ENCODE data around the gene L1CAM. TPM values are rescaled to one million over a fixed set of nuclear protein-coding genes. Genes with fewer than 3 reads are reported as not detected.

L1CAM gene
- total RNA-seq, 1 experiment from 2014 or later, result 12.7 TPM

- DNase-seq, result no peak
- Mint-ChIP-seq H3K27ac (ENCODE audit: unreplicated experiment) (no peak overlapping the region), H3K27me3 (ENCODE audit: insufficient read depth, unreplicated experiment) (no peaks in the 10 kb centered on the region), H3K36me3 (ENCODE audit: insufficient read depth, unreplicated experiment) (peaks cover 36% of the 10 kb centered on the region), H3K4me3 (ENCODE audit: unreplicated experiment) (no peak overlapping the region), H3K4me1 (ENCODE audit: low read depth, unreplicated experiment) (no peaks in the 10 kb centered on the region), H3K9me3 (ENCODE audit: unreplicated experiment) (no peaks in the 10 kb centered on the region)
- no peaks in the 10 kb centered on the region for H3K9me3 ChIP-seq
- POLR2A ChIA-PET, result no interaction called here
- TF ChIP-seq CTCF (IDR thresholded peaks at IDR 0.05; ENCODE audit: insufficient read depth in 1 of 2, low read depth in 1 of 2, low read length in 1 of 2, severe bottlenecking in 1 of 2, unreplicated experiment in 1 of 2), result no peak
- no peaks in the 10 kb centered on the region for H3K27me3 ChIP-seq (replicated peaks; ENCODE audit: control insufficient read depth, insufficient read depth, low read length)
- H3K4me3 ChIP-seq (ENCODE audit: low read depth, low read length), result no peak overlapping the region
- no TSS peak for BruUV-seq (replicated peaks)
- intact Hi-C loops (cut with micrococcal nuclease; ENCODE audit: unreplicated experiment), result no loop called here
- peaks cover 8% of the 10 kb centered on the region; the same call in 1 of the 2 replicates for H3K4me1 ChIP-seq
- H3K36me3 ChIP-seq (ENCODE audit: control insufficient read depth, insufficient read depth, low read length), result no peaks in the 10 kb centered on the region
- CTCF ChIA-PET, result interaction anchor here (1.0 kb wide), 1 partner anchor 17 kb away, joined by 3 read pairs; no protein-coding TSS in a partner anchor
Measured at GRCh38 chrX:153930011-153930910, 44.3 kb upstream of the L1CAM start.

- DNase-seq, result no peak
- H3K36me3 Mint-ChIP-seq (ENCODE audit: insufficient read depth, unreplicated experiment), result peaks cover 36% of the 10 kb centered on the region
- Histone ChIP-seq H3K36me3 (ENCODE audit: control insufficient read depth, insufficient read depth, low read length) (no peaks in the 10 kb centered on the region), H3K4me3 (ENCODE audit: low read depth, low read length) (no peak overlapping the region), H3K27me3 (replicated peaks; ENCODE audit: control insufficient read depth, insufficient read depth, low read length) (no peaks in the 10 kb centered on the region), H3K9me3 (no peaks in the 10 kb centered on the region), H3K4me1 (peaks cover 8% of the 10 kb centered on the region; the same call in 1 of the 2 replicates)
- H3K9me3 Mint-ChIP-seq (ENCODE audit: unreplicated experiment), result no peaks in the 10 kb centered on the region
- BruUV-seq (replicated peaks), result no TSS peak
- H3K4me3 Mint-ChIP-seq (ENCODE audit: unreplicated experiment), result no peak overlapping the region
- intact Hi-C loops (cut with micrococcal nuclease; ENCODE audit: unreplicated experiment), result loop anchor here (10.0 kb wide), 1 partner anchor 135 kb away; the partner anchor contains the start of genes IDH3G and SSR4
- H3K4me1 Mint-ChIP-seq (ENCODE audit: low read depth, unreplicated experiment), result no peaks in the 10 kb centered on the region
- POLR2A ChIA-PET, result no interaction called here
- no peak for TF ChIP-seq CTCF (IDR thresholded peaks at IDR 0.05; ENCODE audit: insufficient read depth in 1 of 2, low read depth in 1 of 2, low read length in 1 of 2, severe bottlenecking in 1 of 2, unreplicated experiment in 1 of 2)
- CTCF ChIA-PET, result no interaction called here
- H3K27ac Mint-ChIP-seq (ENCODE audit: unreplicated experiment), result no peak overlapping the region
- H3K27me3 Mint-ChIP-seq (ENCODE audit: insufficient read depth, unreplicated experiment), result no peaks in the 10 kb centered on the region
Measured at GRCh38 chrX:153929576-153929975, 43.6 kb upstream of the L1CAM start.

- Mint-ChIP-seq H3K4me1 (ENCODE audit: low read depth, unreplicated experiment) (no peaks in the 10 kb centered on the region), H3K27ac (ENCODE audit: unreplicated experiment) (peak overlapping the region; percentile 60), H3K36me3 (ENCODE audit: insufficient read depth, unreplicated experiment) (peaks cover 36% of the 10 kb centered on the region), H3K4me3 (ENCODE audit: unreplicated experiment) (peak overlapping the region; percentile 64), H3K9me3 (ENCODE audit: unreplicated experiment) (no peaks in the 10 kb centered on the region), H3K27me3 (ENCODE audit: insufficient read depth, unreplicated experiment) (no peaks in the 10 kb centered on the region)
- TF ChIP-seq CTCF (IDR thresholded peaks at IDR 0.05; ENCODE audit: insufficient read depth in 1 of 2, low read depth in 1 of 2, low read length in 1 of 2, severe bottlenecking in 1 of 2, unreplicated experiment in 1 of 2), result no peak
- no peak overlapping the region for H3K4me3 ChIP-seq (ENCODE audit: low read depth, low read length)
- intact Hi-C loops (cut with micrococcal nuclease; ENCODE audit: unreplicated experiment), result loop anchor here (1.0 to 10.0 kb wide), 2 partner anchors 18 to 134 kb away; partner anchors contain the start of genes IDH3G and SSR4
- H3K9me3 ChIP-seq, result no peaks in the 10 kb centered on the region
- CTCF ChIA-PET, result interaction anchor here (0.6 to 5.0 kb wide), 4 partner anchors 7 to 261 kb away, joined by 3 to 37 read pairs (median 4); no protein-coding TSS in a partner anchor
- H3K36me3 ChIP-seq (ENCODE audit: control insufficient read depth, insufficient read depth, low read length), result no peaks in the 10 kb centered on the region
- BruUV-seq (replicated peaks), result no TSS peak
- H3K27me3 ChIP-seq (replicated peaks; ENCODE audit: control insufficient read depth, insufficient read depth, low read length), result no peaks in the 10 kb centered on the region
- H3K4me1 ChIP-seq, result peaks cover 8% of the 10 kb centered on the region; the same call in 1 of the 2 replicates
- POLR2A ChIA-PET, result interaction anchor here (0.6 to 0.9 kb wide), 7 partner anchors 11 to 440 kb away, joined by 3 to 8 read pairs (median 3); partner anchors contain the start of genes HCFC1, IDH3G and SSR4
- DNase-seq, result no peak
Measured at GRCh38 chrX:153928846-153929245, 42.9 kb upstream of the L1CAM start.
